Amygdala (tissue), 56 donors: ENCODE data around the gene TRAPPC8.
"Not testable (repeated sequence)": the region's sequence is repeated elsewhere in the genome, so short reads cannot be mapped to it uniquely, and the experiment has no call there.

Source experiments
- DNase-seq, 56 donors: peaks; one replicate each; lab custom pipeline; 2025; lab: John Stamatoyannopoulos, UW

The TRAPPC8 gene

GRCh38 chr18:31877900-31878299 lies 65.0 kb downstream of the TRAPPC8 start:
- DNase-seq = no peak

DNA sequence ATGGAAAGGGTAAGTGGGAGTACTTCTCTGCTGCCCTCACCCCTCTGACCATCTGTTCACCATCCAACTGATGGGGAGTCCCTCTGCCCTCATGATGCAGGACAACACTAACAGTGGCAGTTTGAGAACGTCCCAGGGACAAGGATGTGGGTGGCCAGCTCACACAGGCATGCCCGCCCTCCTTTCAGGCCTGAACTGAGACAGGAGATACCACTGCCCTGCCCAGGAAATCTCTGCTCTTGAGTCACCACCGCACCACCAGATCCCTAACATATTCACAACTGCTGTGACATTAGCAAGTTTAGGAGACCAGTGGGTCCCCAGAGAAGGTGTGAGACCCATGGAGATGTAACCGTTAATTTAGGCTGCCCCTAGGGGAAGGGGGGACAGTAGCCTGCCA lies 66.2 kb downstream of the TRAPPC8 start:
- no peak for DNase-seq

DNA sequence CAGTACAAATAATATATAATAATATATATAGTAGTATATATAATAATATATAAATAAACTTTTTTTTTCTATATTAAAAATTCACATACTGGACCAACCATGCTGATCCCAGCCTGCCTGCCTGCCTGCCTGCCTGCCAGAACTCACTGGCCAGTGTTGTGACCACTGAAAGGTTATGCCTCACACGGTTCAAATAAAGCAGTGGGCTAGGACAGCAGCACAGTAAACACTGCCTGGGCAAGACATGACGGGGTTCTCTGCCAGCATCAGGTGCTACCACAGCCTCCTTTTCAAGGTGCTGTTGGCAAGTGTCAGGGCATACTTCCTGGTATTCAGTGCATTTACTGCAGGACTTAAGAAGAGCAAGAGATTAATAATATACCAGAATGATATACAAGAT lies 67.6 kb downstream of the TRAPPC8 start:
- no peak for DNase-seq

GRCh38 chr18:31863103-31863502 lies 79.8 kb downstream of the TRAPPC8 start:
- DNase-seq = no peak

DNA sequence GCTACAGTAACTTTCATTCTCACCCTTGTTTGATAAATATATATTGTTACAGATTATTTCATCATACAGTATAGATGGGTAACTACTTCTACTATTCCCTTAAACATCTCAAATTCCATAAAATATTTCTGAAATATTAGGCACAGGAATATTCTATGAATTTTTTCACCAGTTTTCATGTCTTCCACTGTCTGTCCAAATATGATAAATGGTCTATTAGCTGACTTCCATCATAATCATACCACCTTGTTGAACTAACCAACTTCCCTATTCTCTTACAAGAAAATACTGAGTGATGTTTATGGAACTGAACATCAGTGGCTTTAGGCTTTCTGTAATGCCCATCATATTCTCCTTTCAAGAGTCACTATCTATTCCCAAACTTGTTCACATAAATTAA lies 82.4 kb downstream of the TRAPPC8 start:
- no peak for DNase-seq

GRCh38 chr18:31857526-31858106 lies 85.3 kb downstream of the TRAPPC8 start:
- DNase-seq = no peak

DNA sequence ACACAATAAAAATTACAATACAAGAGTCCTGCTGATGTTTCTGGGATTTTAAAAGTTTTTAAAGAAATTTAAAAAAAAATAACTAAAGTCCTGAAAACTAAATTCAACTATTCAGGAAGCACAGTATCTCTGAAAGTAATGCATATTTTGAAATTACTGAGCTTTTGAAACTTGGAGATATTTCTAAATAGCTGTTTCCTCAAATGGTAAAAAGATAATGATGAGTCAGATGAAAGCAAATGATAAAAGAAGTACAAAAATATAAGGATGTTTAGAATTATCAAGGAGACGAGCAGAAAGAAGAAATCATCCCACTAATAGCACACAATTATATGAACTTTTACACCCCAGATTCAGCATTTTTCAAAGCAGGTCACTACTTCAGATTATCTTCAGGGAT lies 92.1 kb downstream of the TRAPPC8 start:
- DNase-seq = no peak

GRCh38 chr18:31840499-31840898 lies 102.4 kb downstream of the TRAPPC8 start:
- DNase-seq = no peak

DNA sequence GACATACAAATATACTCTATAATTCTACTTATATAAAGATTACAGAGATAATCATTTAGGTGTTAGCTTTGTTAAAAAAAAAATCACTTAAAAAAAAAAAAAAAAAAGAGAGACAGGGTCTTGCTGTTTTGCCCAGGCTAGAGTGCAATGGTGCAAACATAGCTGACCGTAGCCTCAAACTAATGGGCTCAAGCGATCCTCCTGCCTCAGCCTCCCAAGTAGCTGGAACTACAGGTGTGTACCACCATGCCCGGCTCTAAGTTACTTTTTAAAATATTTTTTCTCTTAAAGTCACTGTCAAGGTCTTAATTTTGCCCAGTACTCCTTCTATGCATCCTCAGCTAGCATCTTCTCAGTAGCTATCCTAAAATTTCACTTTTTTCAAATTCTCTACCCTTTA lies 105.0 kb downstream of the TRAPPC8 start:
- DNase-seq = no peak

DNA sequence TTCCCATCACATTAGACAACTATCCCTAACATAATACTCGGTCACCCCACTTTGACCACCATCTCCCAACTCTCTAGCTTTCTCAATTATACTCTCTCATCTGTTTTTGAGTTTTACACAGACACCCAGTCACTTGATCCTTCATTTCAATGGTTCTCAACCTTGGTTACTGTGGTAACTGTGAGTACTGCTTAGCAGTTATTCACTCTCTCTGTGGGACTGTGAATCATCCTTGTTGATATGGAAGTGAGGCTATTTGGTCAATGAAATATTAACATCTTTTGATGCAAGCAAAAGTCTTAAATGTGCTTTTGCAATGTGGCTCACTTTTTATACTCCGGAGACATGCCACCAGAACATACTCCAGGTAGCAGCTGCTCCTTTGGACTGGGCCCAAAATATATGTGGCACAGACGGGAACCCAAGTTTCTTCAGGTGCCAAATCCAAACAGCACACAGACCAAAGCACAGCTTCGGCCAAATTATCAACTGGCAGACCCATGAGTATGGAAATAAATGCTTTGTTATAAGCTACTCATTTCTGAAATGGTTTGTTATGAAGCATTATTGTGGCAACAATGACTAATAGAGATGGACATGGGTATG lies 107.3 kb downstream of the TRAPPC8 start:
- DNase-seq = no peak

- DNase-seq = no peak
These were observed 111.0 kb downstream of the TRAPPC8 start for GRCh38 chr18:31831903-31832302.

DNA sequence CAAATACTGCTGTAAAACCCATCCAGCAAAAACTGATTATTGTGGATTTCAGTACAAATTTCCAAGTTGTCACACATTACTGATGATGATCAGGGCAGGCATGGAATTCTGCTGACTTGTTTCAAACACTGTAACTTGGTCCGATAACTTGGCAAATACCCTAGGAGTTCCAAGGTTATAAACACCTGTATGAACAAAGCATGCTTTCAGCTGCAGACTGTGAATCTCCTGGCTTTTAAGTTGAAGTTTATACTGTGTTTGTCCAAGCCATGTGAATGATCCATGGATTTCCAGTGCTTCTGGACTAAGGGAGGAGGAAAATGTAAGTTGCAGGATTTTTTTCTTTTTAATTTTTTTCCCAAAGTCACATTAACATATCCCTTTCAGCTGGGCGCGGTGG lies 112.2 kb downstream of the TRAPPC8 start:
- no peak for DNase-seq

DNA sequence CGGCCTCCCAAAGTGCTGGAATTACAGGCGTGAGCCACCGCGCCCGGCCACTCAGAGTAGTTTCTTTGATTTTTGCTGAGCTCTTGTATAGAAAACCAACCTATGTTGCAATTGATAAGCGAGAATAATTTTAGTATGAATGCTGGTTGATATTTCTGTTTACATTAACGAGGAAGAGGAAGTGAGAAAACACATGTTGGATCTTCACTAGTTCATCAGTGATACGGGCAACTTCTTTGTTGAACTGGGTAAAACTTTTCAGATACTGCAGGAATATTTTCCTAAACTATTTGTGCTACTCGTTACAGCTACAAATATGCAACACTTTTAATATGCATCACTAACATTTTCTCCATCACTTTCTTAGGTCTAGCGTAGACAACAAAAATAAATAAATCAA lies 114.3 kb downstream of the TRAPPC8 start:
- no peak for DNase-seq

DNA sequence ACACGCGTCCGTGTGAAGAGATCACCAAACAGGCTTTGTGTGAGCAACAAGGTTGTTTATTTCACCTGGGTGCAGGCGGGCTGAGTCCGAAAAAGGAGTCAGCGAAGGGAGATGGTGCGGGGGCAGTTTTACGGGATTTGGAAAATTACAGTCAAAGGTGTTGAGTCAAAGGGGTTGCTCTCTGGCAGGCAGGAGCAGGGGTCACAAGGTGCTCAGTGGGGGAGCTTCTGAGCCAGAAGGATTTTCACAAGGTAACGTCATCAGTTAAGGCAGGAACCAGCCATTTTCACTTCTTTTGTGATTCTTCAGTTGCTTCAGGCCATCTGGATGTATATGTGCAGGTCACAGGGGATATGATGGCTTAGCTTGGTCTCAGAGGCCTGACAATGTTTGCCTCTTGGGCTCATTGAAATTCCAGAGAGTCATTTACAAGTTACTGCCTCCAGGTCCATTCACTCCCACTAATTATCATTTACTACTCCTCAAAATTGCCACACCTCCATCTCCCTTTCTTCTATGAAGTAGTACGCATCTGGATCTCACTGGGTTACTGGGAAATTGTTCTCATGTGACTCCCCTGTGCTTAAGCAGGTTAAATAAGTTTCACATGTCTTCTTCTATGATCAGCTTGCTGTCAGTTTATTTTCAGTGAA lies 116.1 kb downstream of the TRAPPC8 start:
- not testable (repeated sequence) for DNase-seq

- no peak for DNase-seq
These were observed 117.2 kb downstream of the TRAPPC8 start for GRCh38 chr18:31825772-31826171.

- DNase-seq = no peak
These were observed 121.3 kb downstream of the TRAPPC8 start for GRCh38 chr18:31821545-31822171.

DNA sequence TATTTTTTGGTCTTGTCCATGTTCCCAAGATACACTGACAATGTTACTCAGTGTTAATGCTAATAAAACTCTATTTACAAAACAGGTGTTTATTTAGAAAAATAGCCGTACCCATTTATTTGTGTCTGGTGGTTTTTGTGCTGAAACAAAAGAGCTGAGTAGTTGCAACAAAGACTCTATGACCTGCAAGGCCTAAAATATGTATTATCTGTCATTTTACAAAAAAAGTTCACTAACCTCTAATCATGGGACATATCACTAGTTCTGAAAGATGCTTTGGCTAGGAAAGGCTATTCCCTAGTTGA lies 123.1 kb downstream of the TRAPPC8 start:
- DNase-seq = no peak

- peak in 1 of 56 donors; percentile 43 for DNase-seq
These were observed 123.6 kb downstream of the TRAPPC8 start for GRCh38 chr18:31819106-31819924.

DNA sequence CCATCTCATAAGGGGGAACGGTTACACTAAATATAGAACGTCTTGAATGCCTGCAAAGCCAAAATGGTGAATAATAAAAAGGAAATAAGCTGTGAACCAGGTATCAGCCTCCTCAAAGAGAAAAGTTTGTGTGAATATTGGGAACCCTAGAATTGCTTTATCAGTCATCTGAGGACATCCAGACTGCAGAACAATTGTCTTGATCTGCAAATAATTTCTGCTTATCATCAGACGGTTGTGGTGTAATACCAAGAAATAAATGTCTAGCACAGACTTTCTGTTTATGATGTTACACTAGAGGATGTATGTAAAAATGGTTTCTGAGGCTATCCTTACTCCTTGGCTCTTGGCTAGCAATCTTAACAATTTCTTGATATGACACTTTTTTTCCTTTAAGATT lies 128.8 kb downstream of the TRAPPC8 start:
- DNase-seq = no peak

DNA sequence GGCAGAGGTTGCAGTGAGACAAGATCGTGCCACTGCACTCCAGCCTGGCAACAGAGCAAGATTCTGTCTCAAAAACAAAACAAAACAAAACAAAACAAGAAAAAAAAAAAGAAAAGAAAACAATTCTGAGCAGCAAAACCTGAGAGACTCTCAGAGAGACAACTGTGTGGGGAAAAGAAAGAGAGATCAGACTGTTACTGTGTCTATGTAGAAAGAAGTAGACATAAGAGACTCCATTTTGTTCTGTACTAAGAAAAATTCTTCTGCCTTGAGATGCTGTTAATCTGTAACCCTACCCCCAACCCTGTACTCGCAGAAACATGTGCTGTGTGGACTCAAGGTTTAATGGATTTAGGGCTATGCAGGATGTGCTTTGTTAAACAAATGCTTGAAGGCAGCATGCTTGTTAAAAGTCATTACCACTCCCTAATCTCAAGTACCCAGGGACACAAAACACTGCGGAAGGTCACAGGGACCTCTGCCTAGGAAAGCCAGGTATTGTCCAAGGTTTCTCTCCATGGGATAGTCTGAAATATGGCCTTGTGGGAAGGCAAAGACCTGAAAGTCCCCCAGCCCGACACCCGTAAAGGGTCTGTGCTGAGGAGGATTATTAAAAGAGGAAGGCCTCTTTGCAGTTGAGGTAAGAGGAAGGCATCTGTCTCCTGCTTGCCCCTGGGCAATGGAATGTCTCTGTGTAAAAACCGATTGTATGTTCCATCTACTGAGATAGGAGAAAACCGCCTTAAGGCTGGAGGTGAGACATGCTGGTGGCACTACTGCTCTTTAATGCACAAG lies 132.4 kb downstream of the TRAPPC8 start:
- DNase-seq = not testable (repeated sequence)
